HepG2 (cell line): ENCODE results near the gene DLX4. TPM values are rescaled to one million over a fixed set of nuclear protein-coding genes. Genes with fewer than 3 reads are reported as not detected.
A peak's percentile ranks its signal among the peaks of the same experiment; 100 is the strongest.

Experiments
- ATAC-seq: fragments of 200-7000 bp; cut with Tn5 transposase; 3 replicates; pipeline ENCODE4 v1.9.1; 2020; ENCODE audit warnings: mild to moderate bottlenecking, moderate library complexity
- BruUV-seq: library from RNA; stranded (reverse); fragments of 400-500 nt; replicated peaks from 2 replicates; lab custom pipeline; 2021; lab: Mats Ljungman, UMichigan
- CTCF ChIA-PET: fragments of 300-600 bp; formaldehyde crosslinking; extraction: SDS; loops from one replicate; lab custom pipeline; 2021; ENCODE audit warnings: low total read pairs, inconsistent platforms, low intra/inter-chr PET ratio; lab: Yijun Ruan, JAX
- POLR2A ChIA-PET: fragments of 350-600 bp; sonication (Branson Sonifier 250); formaldehyde crosslinking; loops from one replicate; lab custom pipeline; 2020; ENCODE audit warnings: antibody characterized with exemption, inconsistent platforms; lab: Yijun Ruan, JAX
- DNase-seq: peaks from one replicate; pipeline ENCODE4 v3.0.0-alpha.2; 2015; ENCODE audit warnings: low spot score
- FAIRE-seq: peaks from 3 replicates; lab custom pipeline; 2011; peaks lifted over from hg19 to GRCh38; lab: Jason Lieb, UNC
- H2AFZ ChIP-seq: one replicate; pipeline ENCODE4 v1.6.1; 2011; ENCODE audit warnings: low read length, inconsistent platforms
- H3K27ac ChIP-seq: fragments of 300-600 bp; 3 replicates; pipeline ENCODE4 v1.8.0; 2011; ENCODE audit warnings: mixed run types, mild to moderate bottlenecking, mixed read lengths, low read length, inconsistent platforms; ENCODE audit not compliant: insufficient read depth; ENCODE audit errors: extremely low read length
- H3K27me3 ChIP-seq, 2 experiments: fragments of 200-600 bp in 1 of 2; 2 replicates in 1 of 2; 3 replicates in 1 of 2; pipeline versions ENCODE4 v1.6.0 to v1.8.0; 2011; ENCODE audit warnings: low read length in 2 of 2, mild to moderate bottlenecking in 2 of 2, moderate library complexity in 2 of 2, inconsistent platforms in 1 of 2; ENCODE audit not compliant: insufficient read depth in 2 of 2, control insufficient read depth in 1 of 2
- H3K36me3 ChIP-seq, 2 experiments: fragments of 200-600 bp in 1 of 2; replicated peaks in 1 of 2; 2 replicates in 1 of 2; 3 replicates in 1 of 2; pipeline versions ENCODE4 v1.5.1 to v1.8.0; 2011; ENCODE audit warnings: low read length in 2 of 2, inconsistent platforms in 1 of 2; ENCODE audit not compliant: insufficient read depth in 2 of 2, control insufficient read depth in 1 of 2
- H3K4me1 ChIP-seq: 2 replicates; pipeline ENCODE4 v1.5.1; 2012; ENCODE audit warnings: low read length, inconsistent platforms; ENCODE audit not compliant: insufficient read depth
- H3K4me2 ChIP-seq: 2 replicates; pipeline ENCODE4 v1.6.0; 2011; ENCODE audit warnings: low read depth, low read length, inconsistent platforms
- H3K4me3 ChIP-seq, 3 experiments: fragments of 200-600 bp in 1 of 3; sonication (generic), shearing (Covaris generic) in 1 of 3; replicated peaks in 1 of 3; 2 replicates each; pipeline ENCODE4 v1.5.1; 2011 to 2016; ENCODE audit warnings: low read length in 3 of 3, inconsistent platforms in 2 of 3, low read depth in 2 of 3, mild to moderate bottlenecking in 2 of 3, control low read depth in 1 of 3, mixed read lengths in 1 of 3; ENCODE audit not compliant: insufficient read depth in 1 of 3
- H3K79me2 ChIP-seq: one replicate; pipeline ENCODE4 v1.6.1; 2011; ENCODE audit warnings: low read length, inconsistent platforms; ENCODE audit not compliant: insufficient read depth
- H3K9ac ChIP-seq: 2 replicates; pipeline ENCODE4 v1.6.0; 2011; ENCODE audit warnings: mild to moderate bottlenecking, low read depth, low read length, inconsistent platforms; ENCODE audit not compliant: insufficient read depth
- H3K9me3 ChIP-seq: 2 replicates; pipeline ENCODE4 v1.5.1; 2012; ENCODE audit warnings: mild to moderate bottlenecking, low read length
- H4K20me1 ChIP-seq: 2 replicates; pipeline ENCODE4 v1.6.0; 2011; ENCODE audit warnings: inconsistent platforms, mild to moderate bottlenecking, low read length, moderate library complexity; ENCODE audit not compliant: insufficient read depth
- IKZF1 ChIP-seq: fragments of 450-650 bp; IDR thresholded peaks from 2 replicates; pipeline ENCODE4 v1.7.1; 2016
- MNT ChIP-seq: fragments of 450-650 bp; IDR thresholded peaks from 2 replicates; pipeline ENCODE4 v1.6.1; 2016
- PAX8 ChIP-seq: sonication (generic); formaldehyde crosslinking; IDR thresholded peaks from 2 replicates; pipeline ENCODE4 v1.8.0; 2022; ENCODE audit warnings: mild to moderate bottlenecking, missing genetic modification reagents, borderline replicate concordance
- SKIL ChIP-seq: sonication (generic); formaldehyde crosslinking; IDR thresholded peaks from 2 replicates; pipeline ENCODE4 v1.8.0; 2022; ENCODE audit warnings: missing genetic modification reagents, mild to moderate bottlenecking, moderate library complexity, borderline replicate concordance
- ZNF30 ChIP-seq: sonication (generic); formaldehyde crosslinking; IDR thresholded peaks from 2 replicates; pipeline ENCODE4 v1.5.0; 2020; ENCODE audit warnings: mild to moderate bottlenecking, missing genetic modification reagents
- ZNF616 ChIP-seq: sonication (generic); formaldehyde crosslinking; IDR thresholded peaks from 2 replicates; pipeline ENCODE4 v1.5.0; 2020; ENCODE audit warnings: low read depth, mild to moderate bottlenecking, missing genetic modification reagents
- WGBS: methylation state at CpG from one replicate; pipeline ENCODE4 v1.1.6; 2017; ENCODE audit warnings: low lambda C conversion rate; 5-methylcytosine and 5-hydroxymethylcytosine counted together
- in situ Hi-C: cut with HindIII; loops from 2 replicates; pipeline ENCODE4 v1.10.0; 2017; ENCODE audit warnings: low pct_unique_long_range_greater_than_20kb; ENCODE audit not compliant: extremely low pct_ligation_motif_present
- intact Hi-C: fragments of 100-400 bp; cut with micrococcal nuclease; formaldehyde crosslinking; loops from one replicate; pipeline ENCODE4 v1.10.0; 2022; ENCODE audit not compliant: unreplicated experiment
- polyA plus RNA-seq, 8 experiments: library from polyadenylated mRNA; depleted of rRNA in 3 of 8; stranded (reverse) in 7 of 8; unstranded in 1 of 8; fragments of >200 nt; fragmentation: Illumina TruSeq in 4 of 8; extraction: Trizol in 4 of 8; gene quantifications; 2 replicates each; pipeline versions ENCODE4 v1.2.1 to v1.2.3, GENCODE V29; 2011 to 2016; ENCODE audit warnings: low read depth in 4 of 8, missing spikeins in 1 of 8, mixed read lengths in 1 of 8; ENCODE audit not compliant: insufficient read depth in 1 of 8
- small RNA-seq, 3 experiments: library from RNA; depleted of rRNA; stranded (forward); fragments of <200 nt; gene quantifications; one replicate each; pipeline ENCODE3, GENCODE V24; 2012; ENCODE audit warnings: low read depth in 2 of 3, low replicate concordance in 1 of 3; ENCODE audit not compliant: insufficient read length in 3 of 3, insufficient read depth in 2 of 3
- total RNA-seq, 5 experiments: library from RNA; depleted of rRNA; stranded (reverse); fragments of >200 nt; fragmentation: Illumina TruSeq; extraction: Trizol; gene quantifications; 2 replicates each; pipeline ENCODE4 v1.2.3, GENCODE V29; 2016; ENCODE audit warnings: low read depth in 1 of 5

DLX4 gene
- total and polyA plus RNA-seq, 2 of the 13 experiments (the other 11 are each of a cell fraction or from before 2014, with no cell fraction given) = 0.55 to 2.3 TPM

GRCh38 chr17:50023520-50023919 lies 54.5 kb downstream of the DLX4 start:
- DNase-seq = no peak
- POLR2A ChIA-PET = no interaction called here
- Histone ChIP-seq H3K27ac (no peak overlapping the region), H3K4me3 (no peak overlapping the region)
- TF ChIP-seq ZNF30 = no peak
- 0 out of 2 replicates have a peak, but pooled peaks have one; percentile 21 for TF ChIP-seq SKIL (CRISPR knock-in tag)
- TF ChIP-seq PAX8 (CRISPR knock-in tag) = no peak
- TF ChIP-seq MNT = peak; percentile 58
- TF ChIP-seq IKZF1 = no peak
- 0 out of 2 replicates have a peak, but pooled peaks have one; percentile 47 for TF ChIP-seq ZNF616 (CRISPR knock-in tag)
- TF ChIP-seq, all 625 proteins: peak for 3
- Histone ChIP-seq H2AFZ (no peak overlapping the region), H3K79me2 (no peaks in the 10 kb centered on the region), H4K20me1 (no peaks in the 10 kb centered on the region), H3K4me1 (peaks cover 12% of the 10 kb centered on the region), H3K4me2 (no peak overlapping the region), H3K9ac (no peak overlapping the region), H3K36me3 (no peaks in the 10 kb centered on the region), H3K27me3 (no peaks in the 10 kb centered on the region; a peak in 1 of 5 replicates), H3K9me3 (no peaks in the 10 kb centered on the region)
- no TSS peak for BruUV-seq
- CTCF ChIA-PET = no interaction called here
- ATAC-seq (no peak), FAIRE-seq (no peak)
- intact Hi-C loops (no loop called here), in situ Hi-C loops (no loop called here)
- 63% methylated on average over 8 of the region's 8 CpGs for WGBS

Small RNA genes lying within 50 kb of the gene (small RNA-seq; reads per million reads assigned to genes)
- 0 reads per million in 3 experiments for gene RNU6-1313P

Other genes starting within 250 kb of the DLX4 start
- gene FAM117A, start 205.1 kb upstream of the DLX4 start, total RNA-seq (2016; rRNA removed; fragmentation: Illumina TruSeq; extraction: Trizol) = 12.1 and 12.3 TPM in 2 replicates
- 19.8 and 22.0 TPM in 2 replicates for gene FAM117A, start 205.1 kb upstream of the DLX4 start, polyA plus RNA-seq (2011; rRNA removed)
- gene KAT7, start 180.5 kb upstream of the DLX4 start, total RNA-seq (2016; rRNA removed; fragmentation: Illumina TruSeq; extraction: Trizol) = 39.2 and 43.8 TPM in 2 replicates
- 17.2 and 21.2 TPM in 2 replicates for gene KAT7, start 180.5 kb upstream of the DLX4 start, polyA plus RNA-seq (2011; rRNA removed)
- not detected in 2 replicates for gene TAC4, start 121.1 kb upstream of the DLX4 start, total RNA-seq (2016; rRNA removed; fragmentation: Illumina TruSeq; extraction: Trizol)
- not detected in 2 replicates for gene TAC4, start 121.1 kb upstream of the DLX4 start, polyA plus RNA-seq (2011; rRNA removed)
- not detected in 2 replicates for gene DLX3, start 26.0 kb downstream of the DLX4 start, total RNA-seq (2016; rRNA removed; fragmentation: Illumina TruSeq; extraction: Trizol)
- gene DLX3, start 26.0 kb downstream of the DLX4 start, polyA plus RNA-seq (2011; rRNA removed) = 0.03 and 0.05 TPM in 2 replicates
- gene ITGA3, start 86.9 kb downstream of the DLX4 start, total RNA-seq (2016; rRNA removed; fragmentation: Illumina TruSeq; extraction: Trizol) = 0.69 and 0.77 TPM in 2 replicates
- 0.48 and 0.59 TPM in 2 replicates for gene ITGA3, start 86.9 kb downstream of the DLX4 start, polyA plus RNA-seq (2011; rRNA removed)
- gene PDK2, start 126.2 kb downstream of the DLX4 start, total RNA-seq (2016; rRNA removed; fragmentation: Illumina TruSeq; extraction: Trizol) = 18.5 and 19.2 TPM in 2 replicates
- gene PDK2, start 126.2 kb downstream of the DLX4 start, polyA plus RNA-seq (2011; rRNA removed) = 59.7 and 66.6 TPM in 2 replicates
- 0.07 TPM in 1 of 2 replicates, not detected in the other for gene SAMD14, start 161.0 kb downstream of the DLX4 start, total RNA-seq (2016; rRNA removed; fragmentation: Illumina TruSeq; extraction: Trizol)
- 0.22 TPM in 1 of 2 replicates, not detected in the other for gene SAMD14, start 161.0 kb downstream of the DLX4 start, polyA plus RNA-seq (2011; rRNA removed)
- gene PPP1R9B, start 181.5 kb downstream of the DLX4 start, total RNA-seq (2016; rRNA removed; fragmentation: Illumina TruSeq; extraction: Trizol) = 11.0 and 15.8 TPM in 2 replicates
- gene PPP1R9B, start 181.5 kb downstream of the DLX4 start, polyA plus RNA-seq (2011; rRNA removed) = 8.7 and 9.4 TPM in 2 replicates
- not detected in 2 replicates for gene SGCA, start 196.8 kb downstream of the DLX4 start, total RNA-seq (2016; rRNA removed; fragmentation: Illumina TruSeq; extraction: Trizol)
- gene SGCA, start 196.8 kb downstream of the DLX4 start, polyA plus RNA-seq (2011; rRNA removed) = not detected in 2 replicates
- gene COL1A1, start 232.4 kb downstream of the DLX4 start, total RNA-seq (2016; rRNA removed; fragmentation: Illumina TruSeq; extraction: Trizol) = 0.17 TPM in 1 of 2 replicates, not detected in the other
- 0.05 and 0.14 TPM in 2 replicates for gene COL1A1, start 232.4 kb downstream of the DLX4 start, polyA plus RNA-seq (2011; rRNA removed)